ENCODE measurements around the gene HIPK4.

DNA sequence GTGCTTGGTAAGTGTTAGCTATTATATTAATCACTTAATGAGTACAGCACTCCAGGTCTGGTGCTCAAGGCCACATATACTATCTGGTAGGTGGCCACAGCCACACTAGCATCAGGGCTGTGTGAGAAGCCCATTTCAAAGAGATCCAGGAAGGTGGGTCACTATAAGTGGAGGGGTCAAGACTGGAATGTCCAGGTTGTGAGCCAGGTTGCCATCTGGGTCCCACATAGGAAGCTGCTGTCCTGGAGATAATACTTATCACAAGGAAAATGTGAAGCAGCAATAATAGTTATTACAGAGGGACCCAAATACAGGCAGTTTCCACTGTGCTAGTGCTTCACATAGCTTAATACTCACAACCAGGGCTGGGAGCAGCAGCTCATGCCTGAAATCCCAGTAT lies 54.9 kb downstream of the HIPK4 start:
- TF ChIP-seq, protein P1, sequence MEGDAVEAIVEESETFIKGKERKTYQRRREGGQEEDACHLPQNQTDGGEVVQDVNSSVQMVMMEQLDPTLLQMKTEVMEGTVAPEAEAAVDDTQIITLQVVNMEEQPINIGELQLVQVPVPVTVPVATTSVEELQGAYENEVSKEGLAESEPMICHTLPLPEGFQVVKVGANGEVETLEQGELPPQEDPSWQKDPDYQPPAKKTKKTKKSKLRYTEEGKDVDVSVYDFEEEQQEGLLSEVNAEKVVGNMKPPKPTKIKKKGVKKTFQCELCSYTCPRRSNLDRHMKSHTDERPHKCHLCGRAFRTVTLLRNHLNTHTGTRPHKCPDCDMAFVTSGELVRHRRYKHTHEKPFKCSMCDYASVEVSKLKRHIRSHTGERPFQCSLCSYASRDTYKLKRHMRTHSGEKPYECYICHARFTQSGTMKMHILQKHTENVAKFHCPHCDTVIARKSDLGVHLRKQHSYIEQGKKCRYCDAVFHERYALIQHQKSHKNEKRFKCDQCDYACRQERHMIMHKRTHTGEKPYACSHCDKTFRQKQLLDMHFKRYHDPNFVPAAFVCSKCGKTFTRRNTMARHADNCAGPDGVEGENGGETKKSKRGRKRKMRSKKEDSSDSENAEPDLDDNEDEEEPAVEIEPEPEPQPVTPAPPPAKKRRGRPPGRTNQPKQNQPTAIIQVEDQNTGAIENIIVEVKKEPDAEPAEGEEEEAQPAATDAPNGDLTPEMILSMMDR (IDR thresholded peaks at IDR 0.05) = no peak
- no peak for TF ChIP-seq POLR2AphosphoS5 (IDR thresholded peaks at IDR 0.05; ENCODE audit: insufficient read depth in 1 of 2, low read depth in 1 of 2)

All from vagina (tissue), 2 donors.